Neutrophil (primary cell): Measurements from ENCODE around the gene PBX3.

ENCODE experiments used
- H3K27ac ChIP-seq: fragments of 200-600 bp; sonication (generic); 2 replicates; pipeline ENCODE4 v1.5.1; 2016; ENCODE audit warnings: mild to moderate bottlenecking, moderate library complexity
- H3K27me3 ChIP-seq: fragments of 200-600 bp; sonication (generic); 2 replicates; pipeline ENCODE4 v1.6.0; 2016; ENCODE audit warnings: mild to moderate bottlenecking
- H3K36me3 ChIP-seq: fragments of 200-600 bp; sonication (generic); 2 replicates; pipeline ENCODE4 v1.5.1; 2017
- H3K4me1 ChIP-seq, 2 experiments: fragments of 200-600 bp in 1 of 2; sonication (generic) in 1 of 2; 1 replicate in 1 of 2; 2 replicates in 1 of 2; pipeline versions ENCODE4 v1.5.1 to v1.6.1; 2013 to 2016; ENCODE audit warnings: low read depth in 1 of 2, low read length in 1 of 2, mild to moderate bottlenecking in 1 of 2, moderate library complexity in 1 of 2; ENCODE audit not compliant: control insufficient read depth in 1 of 2, insufficient read depth in 1 of 2
- H3K4me3 ChIP-seq, 2 experiments: fragments of 200-600 bp in 1 of 2; sonication (generic) in 1 of 2; 1 replicate in 1 of 2; 2 replicates in 1 of 2; pipeline ENCODE4 v1.5.1; 2013 to 2016; ENCODE audit warnings: low read depth in 1 of 2, low read length in 1 of 2, mild to moderate bottlenecking in 1 of 2, moderate library complexity in 1 of 2
- H3K9me3 ChIP-seq: fragments of 200-600 bp; sonication (generic); 2 replicates; pipeline ENCODE4 v1.5.1; 2016
- TF ChIP-seq, protein P1 (sequence below): fragments of 200-600 bp; sonication (generic); IDR thresholded peaks from 2 replicates; pipeline ENCODE4 v1.5.1; 2016; ENCODE audit warnings: antibody characterized with exemption

PBX3 gene

DNA sequence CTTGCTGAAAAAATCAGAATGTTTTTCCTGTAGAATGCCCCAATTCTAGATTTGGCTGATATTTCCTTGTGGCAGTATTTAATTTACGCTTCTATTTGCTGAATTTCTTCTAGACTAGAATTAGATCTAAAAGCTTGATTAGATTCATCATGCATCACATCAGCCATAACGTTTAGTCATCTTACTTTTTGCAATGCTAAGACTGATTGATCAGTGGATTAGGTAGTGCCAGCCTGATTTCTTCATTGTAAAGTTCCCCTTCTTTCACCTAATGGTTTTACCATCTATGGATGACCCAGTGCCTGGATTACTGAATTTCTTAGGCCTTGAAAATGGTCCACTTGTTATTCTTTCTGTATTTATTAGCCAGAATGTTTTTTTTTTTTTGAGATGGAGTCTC, 83.9 kb downstream of the PBX3 start:
- no peaks in the 10 kb centered on the region for H3K36me3 ChIP-seq
- H3K4me3 ChIP-seq: no peak overlapping the region
- peaks cover 4 to 14% of the 10 kb centered on the region in 2 experiments for H3K4me1 ChIP-seq
- TF ChIP-seq, protein P1, sequence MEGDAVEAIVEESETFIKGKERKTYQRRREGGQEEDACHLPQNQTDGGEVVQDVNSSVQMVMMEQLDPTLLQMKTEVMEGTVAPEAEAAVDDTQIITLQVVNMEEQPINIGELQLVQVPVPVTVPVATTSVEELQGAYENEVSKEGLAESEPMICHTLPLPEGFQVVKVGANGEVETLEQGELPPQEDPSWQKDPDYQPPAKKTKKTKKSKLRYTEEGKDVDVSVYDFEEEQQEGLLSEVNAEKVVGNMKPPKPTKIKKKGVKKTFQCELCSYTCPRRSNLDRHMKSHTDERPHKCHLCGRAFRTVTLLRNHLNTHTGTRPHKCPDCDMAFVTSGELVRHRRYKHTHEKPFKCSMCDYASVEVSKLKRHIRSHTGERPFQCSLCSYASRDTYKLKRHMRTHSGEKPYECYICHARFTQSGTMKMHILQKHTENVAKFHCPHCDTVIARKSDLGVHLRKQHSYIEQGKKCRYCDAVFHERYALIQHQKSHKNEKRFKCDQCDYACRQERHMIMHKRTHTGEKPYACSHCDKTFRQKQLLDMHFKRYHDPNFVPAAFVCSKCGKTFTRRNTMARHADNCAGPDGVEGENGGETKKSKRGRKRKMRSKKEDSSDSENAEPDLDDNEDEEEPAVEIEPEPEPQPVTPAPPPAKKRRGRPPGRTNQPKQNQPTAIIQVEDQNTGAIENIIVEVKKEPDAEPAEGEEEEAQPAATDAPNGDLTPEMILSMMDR: no peak
- H3K27me3 ChIP-seq: no peaks in the 10 kb centered on the region
- no peak overlapping the region for H3K27ac ChIP-seq
- no peaks in the 10 kb centered on the region for H3K9me3 ChIP-seq

DNA sequence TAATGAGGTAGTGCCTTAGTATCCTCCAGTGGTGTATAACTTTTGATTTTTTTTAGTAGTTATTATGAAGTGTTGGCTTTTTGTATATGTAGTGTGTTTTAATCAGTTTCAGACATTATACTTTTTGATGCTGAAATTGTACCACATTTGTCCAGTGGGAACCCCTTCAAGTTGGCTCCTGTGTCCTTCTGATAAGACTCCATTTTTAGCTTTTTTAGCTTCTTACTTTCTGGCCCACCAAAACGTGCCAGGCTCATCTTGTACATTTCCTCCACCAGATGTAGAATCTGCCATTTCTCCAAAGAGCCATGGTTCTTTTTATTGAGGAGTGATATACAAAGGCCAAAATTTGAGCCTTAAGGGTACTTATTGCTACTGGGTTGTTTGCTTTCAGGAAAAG, 84.4 kb downstream of the PBX3 start:
- Histone ChIP-seq H3K36me3 (no peaks in the 10 kb centered on the region), H3K4me3 (no peak overlapping the region), H3K4me1 (peaks cover 4 to 14% of the 10 kb centered on the region in 2 experiments), H3K27ac (no peak overlapping the region), H3K27me3 (no peaks in the 10 kb centered on the region), H3K9me3 (no peaks in the 10 kb centered on the region)
- TF ChIP-seq, protein P1: no peak

DNA sequence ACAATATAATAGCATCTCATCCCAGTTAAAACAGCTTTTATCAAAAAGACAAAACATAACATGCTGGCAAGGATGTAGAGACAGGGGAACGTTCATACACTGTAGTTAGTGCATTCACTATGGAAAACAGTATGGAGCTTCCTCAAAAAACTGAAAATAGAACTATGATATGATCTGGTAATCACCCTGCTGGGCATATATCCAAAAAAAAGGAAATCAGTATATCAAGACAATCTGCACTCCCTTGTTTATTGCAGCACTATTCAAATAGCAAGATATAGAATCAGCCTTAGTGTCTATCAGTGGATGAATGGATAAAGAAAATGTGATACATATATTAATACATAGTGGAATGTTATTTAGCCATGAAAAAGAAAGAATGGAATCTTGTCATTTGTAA, 88.5 kb downstream of the PBX3 start:
- no peaks in the 10 kb centered on the region for H3K9me3 ChIP-seq
- TF ChIP-seq, protein P1: no peak
- H3K27ac ChIP-seq: no peak overlapping the region
- H3K4me3 ChIP-seq: no peak overlapping the region
- H3K27me3 ChIP-seq: no peaks in the 10 kb centered on the region
- H3K36me3 ChIP-seq: no peaks in the 10 kb centered on the region
- peaks cover 19 to 29% of the 10 kb centered on the region in 2 experiments for H3K4me1 ChIP-seq

DNA sequence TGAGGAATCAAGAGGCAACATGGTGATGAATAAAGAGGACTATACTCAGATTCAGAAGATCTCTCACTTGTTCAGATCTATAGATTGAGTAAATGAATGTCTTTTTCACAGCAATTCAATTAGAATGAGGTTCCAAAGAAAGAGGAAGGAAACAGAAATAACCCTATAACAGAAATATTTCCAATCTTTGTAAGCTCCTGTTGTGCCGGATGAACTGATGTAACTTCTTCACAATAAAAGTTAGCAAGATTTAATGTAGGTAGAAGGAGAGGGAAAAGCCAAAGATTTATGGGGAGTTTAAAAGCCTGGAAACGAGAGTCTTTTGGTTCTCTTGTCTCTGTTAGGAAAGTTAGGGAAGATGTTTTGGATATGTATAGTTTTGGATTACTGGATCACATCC, 92.1 kb downstream of the PBX3 start:
- TF ChIP-seq, protein P1: no peak
- H3K4me3 ChIP-seq: peak overlapping the region in 1 of 2 experiments; percentile 8

DNA sequence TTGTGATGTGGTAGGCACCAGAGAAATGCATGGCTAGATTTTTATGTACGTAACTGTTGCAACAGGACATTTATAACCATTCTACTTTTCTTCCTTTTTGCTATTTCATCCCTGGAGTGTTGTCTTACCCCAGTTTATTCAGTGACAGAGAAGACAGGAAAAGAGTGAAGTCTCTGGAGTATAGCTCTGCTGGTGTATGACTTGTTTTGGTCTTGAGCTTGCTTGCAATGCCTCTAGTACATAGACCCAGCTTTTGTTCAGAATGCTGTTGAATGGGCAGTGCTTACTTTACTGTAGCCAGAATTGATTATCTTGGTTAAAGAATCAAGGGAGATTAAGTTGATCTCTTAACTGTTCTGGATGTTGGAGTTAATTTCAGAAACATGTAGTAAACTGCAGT, 94.3 kb downstream of the PBX3 start:
- TF ChIP-seq, protein P1: no peak
- H3K36me3 ChIP-seq: no peaks in the 10 kb centered on the region
- peaks cover 25 to 43% of the 10 kb centered on the region in 2 experiments for H3K4me1 ChIP-seq
- H3K4me3 ChIP-seq: no peak overlapping the region
- H3K27ac ChIP-seq: no peak overlapping the region
- no peaks in the 10 kb centered on the region for H3K27me3 ChIP-seq
- no peaks in the 10 kb centered on the region for H3K9me3 ChIP-seq

More for the DNA sequence above, 92.1 kb downstream of the PBX3 start:
- H3K27me3 ChIP-seq: no peaks in the 10 kb centered on the region
- no peaks in the 10 kb centered on the region for H3K9me3 ChIP-seq
- H3K36me3 ChIP-seq: no peaks in the 10 kb centered on the region
- peaks cover 25 to 43% of the 10 kb centered on the region in 2 experiments for H3K4me1 ChIP-seq
- peak overlapping the region; percentile 60 for H3K27ac ChIP-seq

DNA sequence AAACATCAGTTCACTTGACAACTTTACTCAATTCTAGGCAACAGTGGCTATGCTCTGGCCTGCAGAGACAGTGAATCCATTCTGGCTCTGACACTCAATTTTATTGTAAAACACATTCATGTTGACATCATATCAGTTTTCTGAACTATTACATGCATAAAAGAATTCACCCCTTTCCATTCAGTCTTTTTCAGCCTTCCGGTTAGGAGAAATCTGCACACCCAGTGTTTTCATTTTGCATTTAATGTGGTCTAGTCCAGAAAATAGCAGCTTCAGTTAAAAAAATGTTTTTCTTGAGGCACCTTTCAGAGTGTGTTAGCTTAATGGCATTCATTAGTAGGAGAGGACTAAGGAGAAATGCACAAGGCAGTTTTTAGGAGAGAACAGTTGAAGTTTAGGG, 95.1 kb downstream of the PBX3 start:
- no peaks in the 10 kb centered on the region for H3K27me3 ChIP-seq
- H3K27ac ChIP-seq: no peak overlapping the region
- peaks cover 25 to 43% of the 10 kb centered on the region in 2 experiments for H3K4me1 ChIP-seq
- H3K9me3 ChIP-seq: no peaks in the 10 kb centered on the region
- no peak overlapping the region for H3K4me3 ChIP-seq
- H3K36me3 ChIP-seq: no peaks in the 10 kb centered on the region
- TF ChIP-seq, protein P1: no peak
